Measurements from ENCODE around the gene SPRR4.

The SPRR4 gene, protein sequence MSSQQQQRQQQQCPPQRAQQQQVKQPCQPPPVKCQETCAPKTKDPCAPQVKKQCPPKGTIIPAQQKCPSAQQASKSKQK

GRCh38 chr1:152970495-152970894, at the start of gene SPRR4:
SPRR4 (plus strand) TSS chr1:152970648; CDS start chr1:152971891, 1,243 bp downstream.
- DNase-seq (ENCODE audit: low read depth, low spot score), result no peak

DNA sequence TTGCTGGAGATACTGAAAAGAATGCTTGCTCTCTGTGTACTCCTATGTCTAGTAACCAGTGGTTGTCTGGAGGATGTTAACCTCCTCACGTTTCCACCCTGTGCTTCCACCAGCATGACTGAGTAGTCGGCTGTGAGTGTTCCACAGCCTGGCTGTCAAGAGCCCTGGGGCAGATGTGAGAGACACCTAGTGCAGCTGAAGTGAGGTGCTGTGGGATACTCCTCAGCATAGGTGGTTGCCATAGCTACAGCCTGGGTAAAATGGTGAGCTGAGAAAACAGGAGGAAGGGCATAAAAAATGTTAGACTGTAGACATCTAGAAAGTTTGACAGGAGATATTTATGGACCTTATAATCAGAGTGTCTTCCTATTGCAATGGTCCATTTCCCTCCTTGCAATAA, 46.3 kb upstream of the SPRR4 start:
- no peak for DNase-seq (ENCODE audit: low read depth, low spot score)

DNA sequence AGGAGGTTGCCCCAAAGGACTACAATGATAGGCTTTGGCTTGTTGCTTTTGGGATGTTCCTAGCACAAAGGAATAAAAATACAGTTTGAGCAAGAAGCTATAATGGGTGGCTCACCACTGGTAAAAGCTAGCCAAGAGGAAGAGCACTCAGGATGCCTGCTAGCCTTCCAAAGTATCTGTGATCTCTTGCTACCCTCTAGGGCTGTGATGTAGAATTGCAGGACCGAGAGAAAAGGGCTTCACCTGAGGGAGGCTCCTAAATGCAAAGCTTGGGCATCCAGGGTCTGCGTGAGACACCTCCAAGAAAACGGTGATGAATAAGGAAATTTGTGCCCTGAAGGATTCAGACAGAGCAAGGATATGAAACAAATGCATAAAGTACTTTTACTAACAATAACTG, 44.4 kb upstream of the SPRR4 start:
- DNase-seq (ENCODE audit: low read depth, low spot score), result no peak

DNA sequence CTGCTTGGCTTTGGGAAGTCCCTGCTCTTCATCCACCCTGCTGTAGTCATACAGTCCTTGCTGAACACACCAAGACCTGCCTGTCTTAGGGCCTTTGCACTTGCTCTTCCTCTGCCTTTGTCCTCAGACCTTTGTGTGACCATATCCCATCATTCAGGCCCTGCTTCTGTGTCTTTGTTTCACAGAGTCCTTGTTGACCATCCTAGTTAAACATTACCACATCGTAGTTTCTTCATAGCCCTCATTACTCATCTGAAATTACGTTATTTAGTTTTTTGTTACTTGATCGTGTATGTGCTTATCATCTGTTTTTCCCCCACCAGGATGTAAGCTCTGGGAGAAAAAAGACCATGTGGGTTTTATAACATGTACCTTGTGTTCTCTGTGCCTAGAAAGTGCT, 41.8 kb upstream of the SPRR4 start:
- no peak for DNase-seq (ENCODE audit: low read depth, low spot score)

- no peak for DNase-seq (ENCODE audit: low read depth, low spot score)
Observed at GRCh38 chr1:152932170-152932811, 38.2 kb upstream of the SPRR4 start.

DNA sequence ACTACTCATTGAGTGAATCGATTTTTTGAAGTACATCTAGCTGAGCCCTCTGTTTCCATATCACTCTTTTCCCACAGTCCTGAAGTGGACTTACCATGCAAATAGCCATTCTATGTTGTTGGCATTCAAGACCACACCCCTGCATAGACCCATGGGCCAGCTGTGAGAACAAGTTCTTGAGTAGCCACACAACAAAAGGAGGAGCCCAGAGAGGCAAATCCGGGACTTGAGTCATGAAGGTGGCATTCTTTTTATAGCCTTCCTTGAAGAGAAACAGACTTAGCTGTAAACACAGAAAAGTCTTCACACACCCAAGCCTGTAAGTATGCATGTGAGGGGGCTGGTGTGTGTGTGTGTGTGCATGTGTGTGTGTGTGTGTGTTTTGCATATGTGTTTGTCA, 37.3 kb upstream of the SPRR4 start:
- no peak for DNase-seq (ENCODE audit: low read depth, low spot score)

GRCh38 chr1:152940614-152941013, 29.8 kb upstream of the SPRR4 start:
- DNase-seq (ENCODE audit: low read depth, low spot score), result no peak

DNA sequence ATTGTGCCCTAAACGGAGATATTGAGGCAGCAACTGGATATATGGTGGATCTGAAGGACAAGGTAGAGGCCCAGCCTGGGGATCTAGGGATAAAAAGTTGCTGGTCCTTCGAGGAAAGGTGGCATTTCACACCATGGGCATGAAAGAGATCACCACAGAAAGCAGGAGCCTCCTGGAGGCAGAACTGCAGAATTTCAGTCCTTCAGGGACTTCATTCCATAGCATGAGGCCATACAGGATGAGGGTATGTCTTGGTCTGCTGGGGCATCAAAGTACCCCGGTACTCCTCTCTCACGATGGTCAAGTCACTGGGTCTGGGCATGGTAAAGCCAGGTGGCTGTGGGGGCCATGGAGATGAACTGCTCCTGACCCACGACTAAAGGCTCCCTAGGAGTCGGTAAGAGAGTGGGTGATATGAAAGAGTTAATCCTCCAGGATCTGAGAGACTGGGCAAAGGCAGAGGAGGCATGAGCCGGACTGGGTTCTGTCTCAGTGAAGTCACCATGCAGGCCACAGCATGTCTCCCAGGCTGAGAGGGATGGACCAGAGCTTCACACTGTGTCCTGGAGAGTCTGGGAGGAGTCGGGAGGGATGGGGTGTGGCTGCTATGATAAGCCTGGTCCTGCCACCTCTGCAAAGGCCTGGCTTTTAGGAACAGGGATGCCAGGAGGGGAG, 29.3 kb upstream of the SPRR4 start:
- DNase-seq (ENCODE audit: low read depth, low spot score), result no peak

- no peak for DNase-seq (ENCODE audit: low read depth, low spot score)
Observed at GRCh38 chr1:152942161-152942560, 28.3 kb upstream of the SPRR4 start.

GRCh38 chr1:152946248-152946647, 24.2 kb upstream of the SPRR4 start:
- DNase-seq (ENCODE audit: low read depth, low spot score), result no peak

GRCh38 chr1:152946651-152947256, 23.7 kb upstream of the SPRR4 start, which contains the start of gene SPRR5:
SPRR5 (plus strand) TSS chr1:152947206; CDS start chr1:152948555, 1,349 bp downstream.
- DNase-seq (ENCODE audit: low read depth, low spot score), result no peak

DNA sequence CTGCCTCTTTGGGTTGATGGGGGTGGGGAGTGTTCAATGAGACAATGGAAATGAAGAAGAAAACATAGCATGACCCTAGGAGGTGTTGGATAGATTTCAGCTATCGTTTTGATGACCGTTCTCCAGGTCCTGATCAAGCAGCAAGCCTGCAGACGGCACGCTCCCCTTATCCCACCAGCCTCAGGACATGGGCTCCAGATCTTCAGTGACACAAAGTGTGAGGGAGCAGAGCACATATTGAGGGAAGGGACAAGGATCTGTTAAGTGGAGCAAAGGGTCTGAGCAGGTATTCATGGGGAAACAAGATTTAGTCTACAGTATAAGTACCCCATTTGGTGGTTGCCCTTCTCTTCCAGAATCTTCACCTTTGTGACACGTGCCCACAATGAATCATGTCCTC, 18.7 kb upstream of the SPRR4 start:
- DNase-seq (ENCODE audit: low read depth, low spot score), result no peak

GRCh38 chr1:152953761-152954160, 16.7 kb upstream of the SPRR4 start:
- no peak for DNase-seq (ENCODE audit: low read depth, low spot score)

DNA sequence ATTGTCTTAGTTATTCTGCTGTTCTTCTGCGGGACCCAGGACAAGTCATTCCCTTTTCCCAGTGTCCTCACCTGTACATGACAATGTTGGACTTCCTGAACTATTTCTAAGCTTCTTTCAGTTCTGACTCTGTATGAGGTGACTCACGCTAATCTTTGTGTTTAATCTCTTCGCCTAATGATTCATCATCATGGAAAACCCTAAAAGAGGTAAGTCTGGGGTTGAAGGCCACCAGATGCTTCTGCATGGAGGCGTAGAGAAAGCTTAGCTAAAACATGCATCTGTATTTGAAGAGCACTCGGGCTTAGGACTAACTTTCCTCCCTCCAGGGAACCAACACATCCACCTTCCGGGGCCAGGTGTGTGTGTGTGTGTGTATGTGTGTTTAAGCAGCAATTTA, 16.0 kb upstream of the SPRR4 start:
- DNase-seq (ENCODE audit: low read depth, low spot score), result no peak

- no peak for DNase-seq (ENCODE audit: low read depth, low spot score)
Observed at GRCh38 chr1:152957561-152957960, 12.9 kb upstream of the SPRR4 start.

- no peak for DNase-seq (ENCODE audit: low read depth, low spot score)
Observed at GRCh38 chr1:152959273-152959672, 11.2 kb upstream of the SPRR4 start.

DNA sequence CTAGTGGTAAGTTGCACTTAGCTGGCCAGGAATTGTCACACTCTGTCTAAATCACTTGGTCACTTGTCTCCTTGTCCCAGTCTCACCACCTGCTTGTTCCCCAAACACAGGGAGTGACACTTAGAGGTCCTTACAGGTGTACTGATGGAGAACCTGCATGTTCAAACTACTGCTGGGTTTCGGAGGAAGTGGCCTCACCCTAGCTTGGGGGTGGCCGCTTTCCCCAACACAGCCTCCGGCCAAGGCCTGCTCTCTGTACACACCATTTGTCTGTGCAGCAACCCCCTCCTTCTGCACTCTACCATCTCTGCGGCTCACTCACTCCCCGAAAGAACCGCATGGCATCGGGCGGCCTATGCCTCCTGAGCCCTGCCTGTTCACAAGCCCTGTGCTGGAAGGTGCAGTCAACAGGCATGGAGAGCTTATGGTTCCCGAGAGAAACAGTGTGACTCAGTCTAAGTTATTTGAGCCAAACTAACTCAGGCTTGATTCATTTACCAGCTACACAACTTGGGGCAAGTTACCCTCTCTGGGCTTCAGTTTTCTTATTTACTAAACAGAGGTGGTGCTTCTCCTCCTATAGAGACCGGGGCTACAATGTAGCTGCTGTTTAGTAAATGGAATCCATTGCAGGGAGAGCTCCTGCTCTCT, 10.5 kb upstream of the SPRR4 start:
- no peak for DNase-seq (ENCODE audit: low read depth, low spot score)

GRCh38 chr1:152960452-152961044, 9.9 kb upstream of the SPRR4 start:
- DNase-seq (ENCODE audit: low read depth, low spot score), result no peak

- no peak for DNase-seq (ENCODE audit: low read depth, low spot score)
Observed at GRCh38 chr1:152961226-152961891, 9.1 kb upstream of the SPRR4 start.

DNA sequence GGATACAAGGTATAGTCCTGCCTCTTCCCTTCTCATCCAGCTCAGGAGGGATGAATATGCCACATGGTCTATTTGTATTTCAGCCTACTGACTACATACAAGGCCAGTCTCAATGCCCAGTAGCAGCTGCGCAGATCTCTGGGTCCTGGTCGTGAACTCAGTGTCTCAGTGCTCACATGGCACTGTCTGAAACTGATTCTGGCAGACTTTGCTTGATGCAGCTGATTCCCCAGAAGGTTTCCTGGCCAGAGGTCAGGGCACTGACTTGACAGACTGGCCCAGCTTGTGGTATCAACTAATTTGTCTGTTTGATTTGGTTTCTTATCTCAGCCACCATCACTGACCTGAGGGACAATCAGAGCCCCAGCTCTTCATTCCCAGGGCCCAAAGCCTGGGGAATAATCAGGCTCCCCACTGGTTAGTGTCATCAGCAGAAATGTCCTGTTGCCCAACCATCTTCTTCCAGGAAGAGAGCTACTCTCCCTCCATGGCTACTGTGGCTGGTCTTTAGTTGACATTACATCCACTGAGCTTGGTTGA, 7.5 kb upstream of the SPRR4 start:
- no peak for DNase-seq (ENCODE audit: low read depth, low spot score)

GRCh38 chr1:152964536-152964935, 5.9 kb upstream of the SPRR4 start:
- DNase-seq (ENCODE audit: low read depth, low spot score), result no peak

Measured in smooth muscle cell of the brain vasculature (primary cell).